ENCODE data around the gene MID1IP1.

DNA sequence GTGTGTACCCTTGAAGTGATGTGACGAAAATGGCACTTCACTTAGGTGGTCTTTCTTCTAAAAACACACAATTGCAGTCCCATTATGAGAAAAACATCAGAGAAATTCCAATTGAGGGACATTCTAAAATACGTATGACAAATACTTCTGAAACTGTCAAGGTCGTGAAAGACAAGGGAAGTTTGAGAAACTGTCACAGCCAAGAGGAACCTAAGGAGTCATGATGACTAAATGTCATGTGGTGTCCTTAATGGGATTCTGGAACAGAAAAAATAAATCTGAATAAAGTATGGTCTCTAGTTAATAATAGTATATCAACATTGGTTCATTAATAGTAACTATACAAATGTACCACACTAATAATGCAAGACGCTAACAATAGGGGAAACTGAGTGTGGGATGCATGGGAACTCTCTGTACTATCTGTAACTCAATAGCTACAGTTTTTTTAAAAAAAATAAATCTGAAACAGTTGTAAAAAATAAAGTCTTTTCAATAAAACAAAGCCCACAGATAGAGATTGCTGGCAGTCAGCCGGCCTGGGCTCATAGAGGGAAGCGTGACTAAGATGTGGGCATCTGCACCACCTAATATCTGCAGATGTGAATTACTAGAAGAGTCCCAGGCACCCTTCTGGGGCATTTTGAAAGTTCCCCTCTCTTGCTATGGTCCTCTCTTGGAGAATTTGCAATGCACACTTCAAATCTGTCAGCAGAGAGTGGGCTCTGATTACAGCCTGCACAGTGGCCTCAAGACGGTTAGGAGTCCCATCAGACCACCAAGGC, 47.6 kb downstream of the MID1IP1 start:
- TF ChIP-seq, protein P1, sequence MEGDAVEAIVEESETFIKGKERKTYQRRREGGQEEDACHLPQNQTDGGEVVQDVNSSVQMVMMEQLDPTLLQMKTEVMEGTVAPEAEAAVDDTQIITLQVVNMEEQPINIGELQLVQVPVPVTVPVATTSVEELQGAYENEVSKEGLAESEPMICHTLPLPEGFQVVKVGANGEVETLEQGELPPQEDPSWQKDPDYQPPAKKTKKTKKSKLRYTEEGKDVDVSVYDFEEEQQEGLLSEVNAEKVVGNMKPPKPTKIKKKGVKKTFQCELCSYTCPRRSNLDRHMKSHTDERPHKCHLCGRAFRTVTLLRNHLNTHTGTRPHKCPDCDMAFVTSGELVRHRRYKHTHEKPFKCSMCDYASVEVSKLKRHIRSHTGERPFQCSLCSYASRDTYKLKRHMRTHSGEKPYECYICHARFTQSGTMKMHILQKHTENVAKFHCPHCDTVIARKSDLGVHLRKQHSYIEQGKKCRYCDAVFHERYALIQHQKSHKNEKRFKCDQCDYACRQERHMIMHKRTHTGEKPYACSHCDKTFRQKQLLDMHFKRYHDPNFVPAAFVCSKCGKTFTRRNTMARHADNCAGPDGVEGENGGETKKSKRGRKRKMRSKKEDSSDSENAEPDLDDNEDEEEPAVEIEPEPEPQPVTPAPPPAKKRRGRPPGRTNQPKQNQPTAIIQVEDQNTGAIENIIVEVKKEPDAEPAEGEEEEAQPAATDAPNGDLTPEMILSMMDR (IDR thresholded peaks at IDR 0.05; ENCODE audit: low read length) = no peak
- TF ChIP-seq EZH2phosphoT487 (IDR thresholded peaks at IDR 0.05; ENCODE audit: low read length) = no peak

All from MM.1S (cell line).